GM19099 (cell line): ENCODE results near the gene KCNMB1.

ENCODE experiments used
- POLR2A ChIP-seq: IDR thresholded peaks from 3 replicates; pipeline ENCODE4 v1.6.1; 2011; ENCODE audit warnings: low read depth; ENCODE audit not compliant: insufficient read length; ENCODE audit errors: extremely low read depth

The KCNMB1 gene

DNA sequence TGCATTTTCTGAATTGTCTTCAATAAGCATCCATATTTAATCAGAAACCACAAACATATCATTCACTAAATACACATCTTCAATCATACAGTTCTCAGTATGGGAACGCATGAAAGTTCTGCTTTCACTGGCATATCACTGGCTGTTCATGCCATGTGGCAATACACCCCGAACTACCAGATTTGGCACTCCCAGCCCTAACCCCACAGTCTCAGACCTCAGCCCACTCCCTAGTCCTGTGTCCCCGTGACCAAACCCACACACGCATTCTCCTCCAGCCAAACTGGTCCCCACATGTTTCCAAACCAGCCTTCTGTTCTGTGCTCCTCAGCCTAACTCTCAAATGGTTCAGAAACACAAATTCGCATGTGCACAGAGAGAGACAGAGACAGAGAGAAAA is 20.6 kb downstream of the KCNMB1 start:
- no peak for TF ChIP-seq POLR2A

DNA sequence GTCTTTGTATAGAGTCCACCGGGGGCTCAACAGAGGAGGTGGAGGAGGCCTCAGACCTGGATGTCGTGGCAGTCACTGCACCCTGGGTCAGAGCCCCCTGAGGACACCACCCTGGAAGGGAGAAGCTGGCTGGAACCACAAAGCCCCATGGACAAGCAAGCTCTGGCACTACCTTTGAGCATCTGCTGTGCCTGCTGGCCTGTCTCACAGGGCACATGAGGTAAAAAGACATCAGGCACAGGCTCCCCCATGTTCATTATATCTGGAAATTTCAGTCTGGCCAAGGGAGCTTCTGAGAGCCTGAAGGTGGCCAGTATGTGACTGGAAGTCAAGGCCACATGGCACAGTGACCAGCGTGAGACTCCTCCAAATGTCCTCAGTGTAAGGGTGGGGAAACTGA is 22.9 kb downstream of the KCNMB1 start:
- TF ChIP-seq POLR2A, result no peak

DNA sequence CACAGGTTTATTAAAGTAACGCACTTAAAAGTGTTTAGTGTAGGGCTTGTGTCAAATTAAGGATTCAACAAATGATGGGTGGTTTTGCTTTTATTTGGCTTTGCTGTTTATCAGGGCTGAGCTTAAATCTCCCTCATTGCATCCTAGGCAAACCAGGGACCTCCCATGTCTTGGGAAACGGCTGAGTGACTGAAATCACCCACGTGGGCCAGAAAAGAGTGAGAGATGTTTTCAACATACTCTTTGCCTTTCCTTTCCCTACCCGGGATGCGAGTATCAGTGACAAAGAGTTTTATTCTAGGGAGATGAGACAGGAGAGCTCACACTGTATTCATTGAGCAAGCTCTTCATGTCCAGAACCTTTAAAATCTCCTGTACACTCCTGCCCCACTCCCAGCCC is 23.3 kb downstream of the KCNMB1 start:
- no peak for TF ChIP-seq POLR2A

DNA sequence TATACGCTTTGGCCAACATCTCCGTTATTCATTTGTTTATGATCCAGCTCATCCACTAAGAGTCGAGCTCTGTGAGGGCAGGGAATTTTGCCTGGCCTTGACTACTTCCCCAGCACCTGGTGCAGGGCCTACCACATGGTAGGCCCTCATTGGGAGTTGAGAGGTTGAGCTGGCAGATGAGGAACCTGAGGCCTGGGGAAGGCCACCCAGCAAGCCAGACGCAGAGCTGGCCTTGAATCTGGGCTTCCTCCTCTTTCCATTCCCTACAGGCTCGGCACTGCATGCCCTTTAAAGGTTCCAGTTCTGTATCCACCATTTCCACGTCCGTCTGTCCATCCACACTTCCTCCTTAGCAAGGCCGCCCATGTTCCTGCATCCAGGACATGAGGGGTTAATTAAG is 24.2 kb downstream of the KCNMB1 start:
- no peak for TF ChIP-seq POLR2A

DNA sequence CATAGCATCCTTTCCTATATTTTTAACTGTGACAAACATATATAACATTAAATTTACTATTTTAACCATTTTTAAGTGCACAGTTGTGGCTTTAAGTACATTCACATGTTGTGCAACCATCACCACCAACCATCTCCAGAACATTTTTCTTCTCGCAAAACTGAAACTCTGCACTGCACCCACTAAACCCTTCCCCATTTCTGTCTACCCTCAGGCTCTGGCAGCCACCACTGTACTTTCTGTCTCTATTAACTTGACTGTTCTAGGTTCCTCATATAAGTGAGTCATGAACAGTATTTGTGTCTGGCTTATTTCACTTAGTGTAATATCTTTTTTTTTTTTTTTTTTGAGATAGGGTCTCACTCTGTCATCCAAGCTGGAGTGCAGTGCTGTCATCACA is 25.5 kb downstream of the KCNMB1 start:
- no peak for TF ChIP-seq POLR2A

DNA sequence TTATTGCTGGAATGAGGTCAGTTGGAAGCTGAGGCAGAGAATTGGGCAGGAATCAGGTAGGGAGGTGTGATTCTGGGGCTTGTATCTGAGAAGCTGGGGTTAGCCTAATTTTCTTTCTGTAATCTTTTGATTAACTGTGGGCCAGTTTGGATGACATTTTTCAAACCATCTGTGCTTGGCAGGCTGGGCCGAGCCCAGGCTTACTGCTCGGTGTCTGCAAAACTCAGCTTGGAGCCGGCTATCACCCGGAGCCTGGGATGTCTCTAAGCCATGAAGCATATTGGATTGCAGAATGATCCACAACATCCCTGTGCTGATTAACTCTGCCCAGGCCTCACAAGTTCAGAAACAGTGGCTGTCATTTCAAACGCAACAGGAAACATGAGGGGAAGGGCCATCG is 26.5 kb downstream of the KCNMB1 start:
- TF ChIP-seq POLR2A, result no peak

DNA sequence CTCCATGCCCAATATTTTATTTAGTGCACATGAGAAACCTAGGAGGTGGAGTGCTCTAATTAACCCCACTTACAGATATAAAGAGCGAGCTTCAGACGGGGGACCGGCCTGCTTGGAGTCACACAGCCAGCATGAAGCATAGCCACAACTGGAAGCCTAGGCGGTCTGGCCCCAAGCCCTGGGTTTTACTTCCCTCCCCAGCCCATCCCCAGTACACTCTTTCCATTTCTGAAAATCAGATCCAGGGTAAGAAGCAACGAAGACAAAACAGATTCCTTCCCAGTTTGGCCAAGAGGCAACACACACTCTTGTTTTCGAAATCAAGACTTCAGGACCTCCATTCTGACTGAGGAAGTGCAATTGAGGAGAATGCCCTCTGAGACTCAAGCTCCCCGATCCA is 27.1 kb downstream of the KCNMB1 start:
- TF ChIP-seq POLR2A, result no peak

DNA sequence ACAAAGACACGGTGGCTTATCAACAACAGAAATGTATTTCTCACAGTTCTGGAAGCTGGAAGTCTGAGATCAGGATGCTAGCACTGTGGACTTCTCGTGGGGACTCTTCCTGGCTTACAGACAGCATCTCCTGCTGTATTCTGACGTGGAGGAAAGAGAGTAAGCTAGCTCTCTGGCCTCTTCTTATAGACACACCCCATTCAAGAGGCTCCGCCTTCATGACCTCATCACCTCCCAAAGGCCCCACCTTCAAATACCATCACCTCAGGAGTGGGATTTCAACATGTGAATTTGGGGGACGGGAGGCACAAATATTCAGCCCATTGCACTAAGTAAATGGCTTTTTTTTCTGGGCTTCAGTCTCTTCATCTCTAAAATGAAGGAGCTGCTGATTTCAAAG is 27.6 kb downstream of the KCNMB1 start:
- TF ChIP-seq POLR2A, result no peak

DNA sequence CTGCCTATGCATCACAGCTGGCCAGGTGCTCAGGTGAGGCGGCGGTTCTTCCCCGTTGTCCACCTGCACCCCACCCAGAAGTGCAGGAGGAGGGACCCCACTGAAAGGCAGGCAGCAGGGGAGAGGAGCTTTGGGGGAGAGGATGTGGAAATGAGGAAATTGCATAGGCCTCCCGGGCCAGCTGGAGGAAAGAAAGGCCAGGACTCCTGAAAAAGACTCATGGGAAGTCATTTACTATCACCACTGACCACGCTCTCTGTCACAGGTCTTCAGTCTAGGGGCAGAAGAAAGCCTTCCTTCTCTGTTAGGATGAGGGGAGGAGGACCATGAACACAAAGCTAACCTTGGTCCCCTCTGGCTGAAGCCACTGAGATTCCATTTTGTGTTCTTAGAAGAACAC is 28.1 kb downstream of the KCNMB1 start:
- no peak for TF ChIP-seq POLR2A

DNA sequence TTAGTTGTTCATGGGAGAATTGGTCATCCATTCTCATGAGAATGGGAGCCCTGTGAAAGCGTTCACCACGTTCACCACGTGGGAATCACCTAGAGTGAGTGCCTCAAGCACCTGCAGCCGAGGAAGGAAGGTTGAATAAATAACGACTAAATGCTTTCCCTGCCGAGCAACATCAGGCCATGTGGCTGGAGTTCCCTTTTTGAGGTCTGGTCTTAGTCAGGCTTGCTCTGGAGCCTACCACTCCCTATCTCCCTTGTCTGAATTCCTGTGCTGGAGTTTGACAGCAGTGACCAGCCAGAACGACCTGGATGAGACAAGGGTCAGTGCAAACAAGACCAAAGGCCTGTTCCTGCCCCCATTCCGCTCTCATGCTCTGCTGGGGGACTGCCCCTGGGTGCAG is 28.5 kb downstream of the KCNMB1 start:
- TF ChIP-seq POLR2A, result no peak

DNA sequence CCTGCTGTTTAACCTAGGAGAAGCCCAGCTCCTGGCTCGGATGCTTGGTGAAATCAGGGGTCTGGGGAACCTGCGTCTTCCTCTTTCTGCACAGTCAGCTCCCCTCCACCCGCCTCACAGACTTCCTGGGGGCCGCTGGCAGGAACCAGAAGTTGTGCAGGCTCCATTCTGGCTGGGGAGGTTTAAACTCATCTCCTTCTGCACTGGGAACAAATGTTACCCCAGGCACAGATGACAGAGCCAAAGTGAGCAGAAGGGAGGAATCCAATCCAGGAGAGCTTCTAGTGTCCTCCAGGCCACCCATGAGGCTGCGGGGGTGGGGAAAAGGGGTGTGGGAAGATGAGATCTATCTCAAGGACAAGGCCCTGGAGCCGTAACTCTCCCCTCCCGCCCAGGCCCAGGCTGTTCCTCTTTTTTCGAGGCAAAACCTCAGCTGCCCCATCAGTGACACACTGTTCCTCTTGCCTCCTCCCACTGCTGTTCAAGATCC is 31.2 kb downstream of the KCNMB1 start:
- TF ChIP-seq POLR2A, result no peak

DNA sequence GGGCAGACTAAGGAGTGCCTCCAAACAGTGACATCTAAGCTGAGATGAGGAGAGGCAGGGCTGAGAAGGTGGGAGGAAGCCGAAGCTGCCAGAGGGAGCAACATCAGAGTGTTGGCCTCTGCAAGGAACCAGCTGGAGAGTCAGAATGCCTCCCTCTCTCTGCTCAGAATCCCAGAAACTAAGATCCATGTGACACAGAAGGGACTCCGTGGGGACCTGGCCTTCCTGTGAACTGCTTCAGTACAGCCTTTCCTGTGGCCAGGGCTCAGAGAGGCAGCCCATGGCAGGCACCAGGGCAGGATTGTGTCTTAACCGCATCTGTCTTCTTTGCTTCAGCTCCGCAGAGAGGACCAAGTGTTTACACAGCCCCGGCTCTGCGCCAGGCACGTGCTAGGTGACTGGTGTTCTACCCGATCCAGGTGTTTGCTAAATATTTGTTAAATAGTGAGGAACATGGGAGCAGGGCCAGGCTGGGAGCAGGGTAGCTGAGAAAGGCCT is 33.5 kb downstream of the KCNMB1 start:
- TF ChIP-seq POLR2A, result no peak

DNA sequence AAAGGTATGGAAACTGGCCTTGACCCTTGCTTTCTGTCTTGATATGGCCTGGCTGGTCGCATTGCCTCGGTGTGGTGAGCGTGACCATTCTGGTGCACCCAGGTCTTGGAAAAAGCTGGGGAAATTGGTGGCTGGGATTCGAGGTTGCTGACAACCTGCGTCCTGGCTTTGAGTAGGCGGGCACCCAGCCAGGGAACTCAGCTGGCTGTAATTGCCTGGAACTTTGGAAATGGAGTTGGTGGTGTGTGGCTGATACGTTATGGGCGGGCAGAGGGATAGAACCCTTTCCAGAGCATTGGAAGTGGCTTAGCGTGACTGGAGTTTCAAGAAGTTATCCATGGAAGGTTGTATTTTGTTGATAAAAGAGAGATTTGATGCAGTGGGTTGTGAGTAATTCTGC is 35.2 kb downstream of the KCNMB1 start:
- TF ChIP-seq POLR2A, result no peak

DNA sequence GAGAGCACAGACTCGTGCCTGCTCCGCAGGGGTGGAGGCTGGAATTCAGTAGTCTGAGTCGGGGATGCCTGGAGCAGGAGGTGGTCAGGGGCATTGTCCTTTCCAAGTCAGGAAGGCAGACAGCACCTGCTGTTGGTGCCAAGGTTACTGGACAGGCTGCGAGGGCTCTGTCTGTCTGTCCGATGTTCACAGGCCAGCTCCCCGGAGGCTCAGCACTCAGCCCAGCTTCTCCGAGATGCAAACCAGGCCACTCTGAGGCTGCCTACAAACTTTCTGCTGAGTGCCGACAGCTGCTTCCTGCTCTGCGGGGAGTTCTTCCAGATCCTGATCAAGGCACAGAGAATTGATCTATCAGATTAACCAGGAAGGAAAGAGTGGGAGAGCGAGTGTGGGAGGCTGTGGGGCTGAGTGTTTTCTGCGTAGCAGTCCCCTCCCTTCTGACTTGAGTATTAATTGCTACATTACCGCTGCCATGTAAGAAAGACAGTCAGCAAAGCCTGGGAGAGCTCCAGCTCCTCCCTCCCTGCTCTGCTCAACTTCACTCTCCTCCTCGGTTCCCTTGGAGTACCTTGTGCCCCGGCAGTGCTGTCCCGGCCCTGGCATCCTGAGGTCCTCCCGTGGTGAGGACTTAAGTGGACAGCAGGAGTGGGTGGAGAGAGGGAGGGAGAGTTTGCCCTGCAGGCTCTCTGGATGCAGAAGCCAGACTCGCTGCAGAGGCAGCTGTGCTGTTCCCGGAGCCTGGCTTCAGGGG is 36.0 kb downstream of the KCNMB1 start:
- no peak for TF ChIP-seq POLR2A

DNA sequence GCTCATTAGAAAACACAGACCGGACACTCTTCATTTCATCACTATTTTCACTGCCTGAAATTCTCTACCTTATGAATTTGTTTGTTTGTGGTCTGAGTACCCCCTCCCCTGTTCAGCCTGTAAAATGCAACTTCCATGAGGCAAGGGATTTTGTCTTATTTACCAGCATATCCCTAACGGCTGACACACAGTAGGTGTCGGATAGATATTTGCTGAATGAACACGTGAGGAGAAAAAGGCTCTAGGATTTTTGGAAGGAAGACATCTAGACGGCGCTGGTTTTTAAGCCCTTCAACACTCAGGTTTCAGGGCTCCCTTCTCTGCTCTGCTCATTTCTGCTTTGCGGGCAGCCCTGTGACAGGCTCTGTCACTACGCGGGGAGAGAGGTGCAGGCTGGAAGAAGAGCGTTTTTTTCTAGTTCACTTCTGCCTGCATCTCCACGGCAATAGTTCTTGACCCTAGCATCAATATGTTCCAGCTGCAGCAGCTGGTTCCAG is 41.0 kb downstream of the KCNMB1 start:
- TF ChIP-seq POLR2A, result no peak

DNA sequence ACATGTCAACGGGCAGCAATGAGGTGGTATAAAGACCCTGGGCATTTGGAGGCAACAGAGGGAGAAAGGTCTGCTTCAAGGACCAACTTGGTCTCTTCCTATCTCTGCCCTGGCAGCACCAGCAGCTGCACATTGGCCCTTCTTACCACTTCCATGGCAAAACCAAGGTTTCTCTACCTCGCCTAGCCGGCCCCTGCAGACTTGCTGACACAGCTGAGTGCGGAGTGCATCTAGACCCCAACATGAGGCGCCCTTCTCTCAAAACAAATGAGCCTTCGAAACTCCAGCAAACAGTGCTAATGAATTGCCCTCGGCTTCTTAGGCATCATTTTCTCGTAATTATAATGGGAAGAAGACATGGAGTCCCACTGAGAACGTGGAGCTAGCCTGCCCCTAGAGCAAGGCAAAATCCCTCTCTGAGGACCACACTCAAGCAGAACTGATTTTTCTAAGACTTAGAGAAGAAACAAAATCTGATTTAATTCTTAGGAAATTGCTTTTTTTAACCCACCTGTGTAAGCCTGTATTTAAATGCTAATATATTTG is 42.1 kb downstream of the KCNMB1 start:
- no peak for TF ChIP-seq POLR2A
